ENCODE data around the gene PDE6A.

Gene PDE6A

DNA sequence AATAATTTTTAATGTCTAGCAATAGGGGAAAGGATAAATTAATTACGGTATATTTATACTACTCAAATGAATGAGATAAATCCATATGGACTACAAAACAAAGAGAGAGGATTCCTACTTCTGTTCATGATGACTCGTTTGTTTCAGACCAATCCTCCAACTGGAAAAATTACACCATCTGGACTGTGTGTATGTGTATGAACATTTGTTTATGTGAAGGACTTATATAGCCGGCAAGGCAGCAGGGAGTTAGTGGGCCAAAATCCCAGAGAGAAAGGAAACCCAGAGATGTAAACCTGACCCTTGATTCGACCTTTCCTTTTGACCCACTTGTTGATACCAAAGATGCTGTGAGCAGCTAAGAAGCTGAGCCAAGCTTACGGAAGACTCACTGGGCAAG lies 20.1 kb downstream of the PDE6A start:
- H3K27me3 Mint-ChIP-seq, result peaks cover 2% of the 10 kb centered on the region
- no peak overlapping the region for H3K27ac Mint-ChIP-seq
- H3K9me3 Mint-ChIP-seq (ENCODE audit: low read depth), result no peaks in the 10 kb centered on the region
- no peaks in the 10 kb centered on the region for H3K4me1 Mint-ChIP-seq (ENCODE audit: low read depth)
- no peaks in the 10 kb centered on the region for H3K36me3 Mint-ChIP-seq
- H3K4me3 Mint-ChIP-seq, result no peak overlapping the region

DNA sequence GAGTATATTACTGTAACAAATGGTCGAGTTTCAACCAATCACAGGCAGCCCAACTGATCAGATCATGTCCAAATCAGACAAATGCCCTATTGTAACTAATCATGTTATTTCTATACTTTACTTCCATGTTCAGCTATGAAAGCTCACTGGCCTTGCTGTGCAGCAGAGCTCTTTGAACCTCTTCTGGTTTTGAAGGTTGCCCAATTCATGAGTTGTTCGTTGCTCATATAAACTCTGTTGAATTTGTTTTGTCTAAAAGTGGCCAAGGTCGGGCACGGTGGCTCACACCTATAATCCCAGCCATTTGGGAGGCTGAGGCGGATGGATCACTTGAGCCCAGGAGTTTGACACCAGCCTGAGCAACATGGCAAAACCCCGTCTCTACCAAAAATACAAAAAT lies 21.6 kb downstream of the PDE6A start:
- H3K4me3 Mint-ChIP-seq, result no peak overlapping the region
- no peaks in the 10 kb centered on the region for H3K9me3 Mint-ChIP-seq (ENCODE audit: low read depth)
- no peak overlapping the region for H3K27ac Mint-ChIP-seq
- no peaks in the 10 kb centered on the region for H3K4me1 Mint-ChIP-seq (ENCODE audit: low read depth)
- no peaks in the 10 kb centered on the region for H3K27me3 Mint-ChIP-seq
- no peaks in the 10 kb centered on the region for H3K36me3 Mint-ChIP-seq

DNA sequence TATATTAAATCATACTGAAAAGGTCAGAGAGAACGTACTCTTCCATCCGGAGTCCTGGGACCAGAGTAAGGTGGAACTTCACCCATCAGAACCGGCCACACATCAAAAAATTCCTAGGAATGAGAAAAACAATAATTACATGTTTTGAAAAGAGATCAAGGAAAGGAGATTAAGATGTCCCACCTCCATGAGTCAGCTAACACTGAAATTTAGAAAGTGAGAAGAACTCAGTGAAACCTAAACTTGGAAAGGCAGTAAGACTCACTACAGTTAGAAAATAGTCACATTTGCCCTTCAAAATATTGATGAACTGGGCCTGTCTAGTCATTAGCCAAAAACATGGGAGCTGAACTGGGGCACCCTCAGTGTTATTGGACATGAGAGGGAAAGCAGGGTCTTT lies 23.0 kb downstream of the PDE6A start:
- Mint-ChIP-seq H3K4me3 (no peak overlapping the region), H3K9me3 (ENCODE audit: low read depth) (no peaks in the 10 kb centered on the region), H3K27me3 (no peaks in the 10 kb centered on the region), H3K27ac (no peak overlapping the region), H3K4me1 (ENCODE audit: low read depth) (no peaks in the 10 kb centered on the region), H3K36me3 (no peaks in the 10 kb centered on the region)

DNA sequence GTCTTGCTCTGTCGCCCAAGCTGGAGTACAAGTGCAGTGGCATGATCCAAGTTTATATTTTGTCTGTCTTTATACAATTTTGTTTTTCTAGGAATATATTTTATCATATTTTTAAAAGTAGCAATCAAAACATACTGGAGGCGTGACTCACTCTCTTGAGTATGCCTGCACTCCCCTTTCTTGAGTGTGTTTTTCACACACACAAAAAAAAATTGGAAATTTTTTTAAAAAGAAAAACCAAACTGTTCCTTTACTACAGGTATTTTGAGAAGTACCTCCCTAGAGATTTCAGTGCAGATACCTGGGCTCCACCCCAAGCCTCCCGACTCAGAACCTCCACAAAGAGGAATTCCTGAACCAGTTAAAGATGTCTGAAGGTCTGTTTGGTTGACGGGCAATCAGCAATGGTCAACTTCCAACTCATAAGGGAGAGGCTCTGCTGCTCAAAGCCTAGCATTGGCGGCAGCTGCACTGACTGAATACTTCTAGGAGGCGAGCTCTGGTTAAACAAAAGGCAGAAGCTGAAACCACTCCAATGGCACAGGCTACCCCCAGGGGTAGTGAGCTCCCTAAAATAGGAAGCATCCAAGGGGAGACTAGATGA lies 27.4 kb downstream of the PDE6A start:
- H3K27ac Mint-ChIP-seq, result no peak overlapping the region
- H3K4me1 Mint-ChIP-seq (ENCODE audit: low read depth), result no peaks in the 10 kb centered on the region
- no peaks in the 10 kb centered on the region for H3K36me3 Mint-ChIP-seq
- H3K9me3 Mint-ChIP-seq (ENCODE audit: low read depth), result no peaks in the 10 kb centered on the region
- H3K27me3 Mint-ChIP-seq, result peaks cover 4% of the 10 kb centered on the region
- no peak overlapping the region for H3K4me3 Mint-ChIP-seq

DNA sequence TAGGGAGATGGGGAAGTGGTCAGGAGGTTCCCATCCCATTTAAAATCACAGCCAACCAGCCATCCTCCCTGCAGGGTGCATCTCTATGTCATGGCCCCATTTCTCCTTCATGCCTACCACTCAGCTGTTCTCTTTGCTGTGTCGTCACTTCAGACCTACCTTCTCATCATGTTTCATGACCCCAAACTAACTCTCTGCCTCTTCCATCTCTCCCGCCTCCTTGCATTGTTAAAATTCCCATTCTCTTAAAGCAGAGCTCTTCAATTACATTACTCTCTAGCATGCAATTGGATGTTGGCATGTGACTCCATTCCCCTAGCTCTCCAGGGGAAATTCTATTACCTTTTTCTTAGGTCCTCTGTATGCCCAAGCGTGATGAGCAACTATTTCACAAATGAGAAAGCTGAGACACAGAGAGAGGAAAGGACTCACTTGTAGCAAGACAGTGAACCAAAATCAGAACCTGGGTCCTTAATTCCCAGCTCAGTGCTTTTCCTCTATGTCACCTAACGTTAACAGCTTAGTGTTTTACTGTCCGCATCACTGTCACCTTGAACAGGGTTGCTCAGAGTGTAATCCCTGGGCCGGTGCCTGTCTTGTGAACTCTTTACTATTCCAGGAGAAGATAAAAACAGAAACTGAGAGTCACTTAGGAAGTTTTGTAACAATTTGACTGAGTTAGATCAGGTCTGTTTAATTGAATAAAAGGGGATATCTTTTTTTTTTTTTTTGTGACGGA lies 28.1 kb downstream of the PDE6A start:
- no peak overlapping the region for H3K27ac Mint-ChIP-seq
- no peaks in the 10 kb centered on the region for H3K4me1 Mint-ChIP-seq (ENCODE audit: low read depth)
- peaks cover 4% of the 10 kb centered on the region for H3K27me3 Mint-ChIP-seq
- H3K4me3 Mint-ChIP-seq, result no peak overlapping the region
- H3K9me3 Mint-ChIP-seq (ENCODE audit: low read depth), result no peaks in the 10 kb centered on the region
- H3K36me3 Mint-ChIP-seq, result no peaks in the 10 kb centered on the region

DNA sequence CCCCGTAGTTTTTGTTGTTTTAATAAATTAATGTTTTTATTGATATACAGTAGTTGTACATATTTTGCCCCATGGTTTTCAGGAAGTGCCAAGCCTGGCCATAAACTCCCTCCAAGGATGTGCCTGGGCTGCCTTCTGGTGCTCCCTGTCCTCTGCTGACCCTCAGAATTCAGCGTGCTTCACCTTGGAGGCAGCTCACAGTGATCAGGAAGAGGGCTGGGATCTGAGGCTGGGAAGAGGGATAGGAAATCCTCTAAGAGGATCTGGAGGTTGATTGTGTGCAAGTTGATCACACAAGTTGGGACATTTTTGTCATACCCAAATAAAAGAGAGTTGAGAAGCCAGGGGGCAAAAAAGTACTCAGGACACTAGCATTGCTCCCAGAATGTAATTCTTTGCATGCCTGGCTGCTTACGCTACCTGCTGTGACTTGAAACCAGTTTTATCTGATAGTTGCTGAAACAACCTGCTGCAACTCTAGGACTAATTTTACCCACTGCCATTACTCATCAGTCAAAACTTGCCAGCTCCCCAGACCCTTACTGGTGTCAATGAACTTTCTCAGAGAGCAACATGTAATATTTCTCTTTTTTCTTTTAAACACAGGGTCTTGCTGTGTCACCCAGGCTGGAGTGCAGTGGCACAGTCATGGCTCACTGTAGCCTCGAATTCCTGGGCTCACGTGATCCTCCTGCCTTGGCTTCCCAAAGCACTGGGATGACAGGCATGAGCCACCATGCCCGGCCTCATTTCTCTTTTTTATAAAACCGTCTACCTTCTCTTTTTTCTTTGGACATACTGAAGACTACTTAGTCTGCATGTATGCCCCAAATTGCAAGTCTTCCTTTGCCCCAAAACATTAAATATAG lies 29.0 kb downstream of the PDE6A start:
- Mint-ChIP-seq H3K27me3 (peaks cover 8% of the 10 kb centered on the region), H3K36me3 (peaks cover 2% of the 10 kb centered on the region), H3K9me3 (ENCODE audit: low read depth) (no peaks in the 10 kb centered on the region), H3K27ac (no peak overlapping the region), H3K4me3 (no peak overlapping the region), H3K4me1 (ENCODE audit: low read depth) (no peaks in the 10 kb centered on the region)

DNA sequence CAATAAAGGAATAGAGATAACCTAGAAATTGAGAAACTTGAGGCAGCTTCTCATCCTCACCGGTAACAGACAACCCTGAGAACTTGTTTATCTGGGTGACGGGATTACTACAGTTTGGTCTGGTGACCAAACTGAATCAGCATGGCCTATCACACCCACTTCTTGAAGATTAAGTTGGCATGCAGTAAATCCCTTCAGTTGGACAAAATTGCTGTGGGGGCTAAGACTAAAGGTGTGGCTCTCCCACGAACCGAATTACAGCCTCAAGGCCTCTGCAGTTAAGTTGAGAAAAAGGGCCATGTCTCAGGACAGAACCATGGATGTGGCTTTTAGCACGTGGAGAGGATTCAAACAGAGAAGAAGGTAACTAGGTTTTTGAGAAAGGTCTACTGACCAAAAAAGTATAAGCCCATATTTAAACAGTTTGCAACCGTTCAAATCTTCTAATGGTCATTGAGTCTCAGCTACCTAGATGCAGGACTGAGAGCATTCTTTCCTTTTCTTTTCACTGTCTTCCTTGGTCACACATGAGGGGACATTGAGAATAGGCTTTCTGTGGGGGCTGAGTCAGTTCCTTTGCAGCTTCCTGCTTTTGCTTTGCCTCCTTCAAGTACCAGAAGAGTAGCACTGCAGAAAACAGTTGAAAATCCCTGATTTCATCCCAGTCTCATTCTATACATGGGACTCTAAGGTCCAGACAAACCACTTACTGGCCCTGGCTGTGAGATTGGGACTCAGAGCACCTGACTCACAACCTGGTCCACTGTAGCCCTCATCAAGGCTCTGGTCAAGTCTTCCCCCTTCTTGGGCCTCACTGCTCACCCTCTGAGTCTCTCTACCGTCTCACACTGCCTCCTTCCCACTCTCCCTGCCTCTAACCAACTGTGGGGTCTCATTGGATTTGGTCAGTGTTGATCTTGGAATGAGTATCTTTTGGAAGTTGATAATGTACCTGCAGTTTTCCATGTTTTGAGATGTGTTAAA lies 30.9 kb downstream of the PDE6A start:
- Mint-ChIP-seq H3K27ac (no peak overlapping the region), H3K36me3 (peaks cover 2% of the 10 kb centered on the region), H3K4me1 (ENCODE audit: low read depth) (no peaks in the 10 kb centered on the region), H3K9me3 (ENCODE audit: low read depth) (no peaks in the 10 kb centered on the region), H3K4me3 (no peak overlapping the region), H3K27me3 (peaks cover 13% of the 10 kb centered on the region)

DNA sequence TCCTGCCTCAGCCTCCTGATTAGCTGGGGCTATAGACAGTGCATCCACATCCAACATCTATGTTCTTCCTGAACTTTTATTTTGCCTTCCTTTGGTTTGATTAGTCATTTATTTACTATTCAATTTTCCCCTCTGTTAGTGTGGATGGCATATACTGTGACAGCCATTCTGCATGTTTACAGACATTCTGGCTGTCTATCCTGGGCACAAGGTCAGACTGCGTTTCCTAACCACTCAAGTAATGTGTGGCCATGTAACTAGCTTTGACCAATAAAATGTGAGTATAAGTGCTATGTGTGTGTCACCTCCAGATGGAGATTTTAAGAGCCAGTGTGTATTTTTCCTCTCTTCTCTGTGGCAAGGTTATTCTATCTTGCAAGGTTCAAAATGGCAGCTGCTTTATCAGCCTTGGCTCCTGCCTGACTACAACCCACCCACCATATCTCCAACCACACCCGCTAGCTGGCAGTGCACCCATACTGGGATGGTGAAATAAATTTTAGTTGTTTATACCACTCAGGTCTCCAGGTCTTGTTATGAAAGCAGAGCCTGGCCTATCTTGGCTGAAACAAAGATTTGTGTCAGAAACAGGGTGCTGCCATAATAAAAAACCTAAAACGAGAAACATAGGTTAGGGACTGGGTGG lies 32.2 kb downstream of the PDE6A start:
- H3K4me1 Mint-ChIP-seq (ENCODE audit: low read depth), result no peaks in the 10 kb centered on the region
- H3K4me3 Mint-ChIP-seq, result no peak overlapping the region
- peaks cover 2% of the 10 kb centered on the region for H3K36me3 Mint-ChIP-seq
- no peaks in the 10 kb centered on the region for H3K9me3 Mint-ChIP-seq (ENCODE audit: low read depth)
- peaks cover 13% of the 10 kb centered on the region for H3K27me3 Mint-ChIP-seq
- H3K27ac Mint-ChIP-seq, result no peak overlapping the region

DNA sequence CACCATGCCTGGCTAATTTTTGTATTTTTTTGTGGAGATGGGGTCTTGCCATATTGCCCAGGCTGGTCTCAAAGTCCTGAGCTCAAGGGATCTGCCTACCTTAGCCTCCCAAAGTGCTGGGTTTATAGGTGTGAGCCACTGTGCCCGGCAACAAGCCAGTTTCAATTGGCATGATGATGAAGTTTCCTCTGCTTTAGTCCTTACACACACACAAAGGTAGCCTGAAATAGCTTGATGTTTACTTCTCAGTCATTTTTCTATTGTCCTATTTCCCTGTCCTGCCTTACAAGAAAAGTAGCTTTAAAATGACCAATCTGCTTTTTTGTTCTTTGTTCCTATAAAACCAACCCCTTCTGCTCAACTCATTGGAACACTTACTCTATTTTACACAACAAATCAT lies 33.6 kb downstream of the PDE6A start:
- Mint-ChIP-seq H3K27me3 (peaks cover 13% of the 10 kb centered on the region), H3K27ac (no peak overlapping the region), H3K9me3 (ENCODE audit: low read depth) (no peaks in the 10 kb centered on the region), H3K36me3 (peaks cover 2% of the 10 kb centered on the region), H3K4me3 (no peak overlapping the region), H3K4me1 (ENCODE audit: low read depth) (no peaks in the 10 kb centered on the region)

DNA sequence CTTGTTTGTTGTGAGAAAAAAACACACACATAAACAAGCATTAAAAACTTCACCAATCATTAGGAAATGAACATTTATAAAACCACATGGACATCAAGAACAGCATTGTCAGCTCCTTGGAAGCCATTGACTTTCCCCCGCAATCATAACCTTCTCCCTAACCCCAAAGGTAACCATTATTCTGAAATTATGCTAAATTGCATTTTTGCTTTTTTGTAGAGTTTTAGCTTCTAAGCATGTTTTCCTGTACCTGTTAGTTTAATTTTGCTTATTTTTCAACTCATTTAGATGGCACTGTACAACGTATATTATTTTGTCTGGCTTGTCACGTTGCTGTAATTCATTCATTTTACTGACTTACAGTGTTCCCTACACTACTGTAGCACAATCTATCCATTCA lies 36.8 kb downstream of the PDE6A start:
- H3K27me3 Mint-ChIP-seq, result peaks cover 18% of the 10 kb centered on the region
- no peak overlapping the region for H3K27ac Mint-ChIP-seq
- no peak overlapping the region for H3K4me3 Mint-ChIP-seq
- no peaks in the 10 kb centered on the region for H3K9me3 Mint-ChIP-seq (ENCODE audit: low read depth)
- peaks cover 2% of the 10 kb centered on the region for H3K36me3 Mint-ChIP-seq
- no peaks in the 10 kb centered on the region for H3K4me1 Mint-ChIP-seq (ENCODE audit: low read depth)

DNA sequence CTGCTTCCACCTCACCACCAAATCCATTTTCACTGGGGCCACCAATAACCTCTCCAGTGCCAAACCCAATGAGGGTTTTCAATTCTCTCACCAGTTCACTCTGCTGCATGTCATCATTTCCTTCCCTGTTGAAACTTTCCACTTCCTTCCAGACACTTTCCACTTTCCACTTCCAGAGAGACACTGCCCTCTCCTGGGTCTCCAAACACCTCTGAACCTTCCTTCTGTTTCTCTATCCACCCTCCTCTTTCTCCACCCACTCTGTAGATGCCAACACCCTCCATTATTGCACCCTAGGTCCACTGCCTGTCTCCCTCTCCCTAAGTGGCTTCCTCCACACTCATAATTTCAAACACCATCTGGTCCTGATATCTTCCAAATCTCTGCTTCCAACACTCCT lies 39.6 kb downstream of the PDE6A start:
- Mint-ChIP-seq H3K9me3 (ENCODE audit: low read depth) (no peaks in the 10 kb centered on the region), H3K27me3 (peaks cover 10% of the 10 kb centered on the region), H3K36me3 (no peaks in the 10 kb centered on the region), H3K27ac (no peak overlapping the region), H3K4me1 (ENCODE audit: low read depth) (peaks cover 4% of the 10 kb centered on the region), H3K4me3 (no peak overlapping the region)

DNA sequence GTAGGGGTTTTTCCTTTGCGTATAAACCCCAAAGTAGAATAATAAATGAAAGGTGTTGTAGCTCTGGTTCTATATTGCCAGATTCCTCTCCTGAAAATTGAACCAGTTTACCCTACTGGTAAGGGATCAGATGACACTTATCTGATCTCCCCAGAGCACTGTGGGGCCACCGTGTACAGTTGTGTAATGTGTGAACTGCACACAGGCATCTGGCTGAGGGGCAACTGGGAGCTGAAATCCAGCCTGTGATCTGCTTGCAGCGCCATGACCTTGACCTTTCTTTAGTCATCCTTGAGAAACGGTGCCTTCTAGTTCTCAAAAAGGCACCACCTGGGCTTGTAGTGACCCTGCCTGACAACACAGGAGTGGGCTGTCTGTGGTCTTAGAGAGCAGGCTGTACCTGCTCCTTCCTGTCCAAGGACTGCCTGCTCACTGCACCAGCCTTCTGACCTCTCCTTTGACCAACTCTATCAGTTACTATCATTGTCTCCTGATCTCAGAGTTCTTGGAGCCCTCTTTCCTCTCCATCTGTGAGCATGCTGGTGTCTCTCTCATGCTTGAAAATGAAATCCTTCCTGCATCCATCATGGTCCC lies 40.2 kb downstream of the PDE6A start:
- no peaks in the 10 kb centered on the region for H3K9me3 Mint-ChIP-seq (ENCODE audit: low read depth)
- H3K4me3 Mint-ChIP-seq, result no peak overlapping the region
- H3K27me3 Mint-ChIP-seq, result peaks cover 10% of the 10 kb centered on the region
- peaks cover 4% of the 10 kb centered on the region for H3K4me1 Mint-ChIP-seq (ENCODE audit: low read depth)
- H3K27ac Mint-ChIP-seq, result no peak overlapping the region
- H3K36me3 Mint-ChIP-seq, result no peaks in the 10 kb centered on the region

DNA sequence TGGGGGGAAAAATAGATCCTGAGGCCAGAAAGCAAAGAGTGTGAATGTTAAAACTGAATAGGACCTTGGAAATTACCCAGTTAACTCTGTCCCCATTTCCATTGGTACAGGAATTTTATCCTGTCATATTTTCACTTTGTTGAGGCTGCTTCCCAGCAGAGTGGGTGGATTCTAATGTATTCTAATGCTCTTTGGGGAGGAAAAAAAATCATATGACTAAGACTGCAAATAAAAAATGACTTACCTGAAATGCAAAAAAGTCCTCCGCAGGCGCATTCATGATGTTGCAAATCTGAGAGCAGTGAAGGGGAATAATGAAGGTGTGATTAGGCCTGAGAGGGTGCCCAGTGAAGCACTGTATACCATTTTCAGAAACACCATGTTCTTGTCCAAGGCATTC lies 41.2 kb downstream of the PDE6A start:
- H3K27ac Mint-ChIP-seq, result no peak overlapping the region
- H3K4me3 Mint-ChIP-seq, result no peak overlapping the region
- peaks cover 4% of the 10 kb centered on the region for H3K4me1 Mint-ChIP-seq (ENCODE audit: low read depth)
- H3K9me3 Mint-ChIP-seq (ENCODE audit: low read depth), result no peaks in the 10 kb centered on the region
- H3K36me3 Mint-ChIP-seq, result no peaks in the 10 kb centered on the region
- peaks cover 10% of the 10 kb centered on the region for H3K27me3 Mint-ChIP-seq

DNA sequence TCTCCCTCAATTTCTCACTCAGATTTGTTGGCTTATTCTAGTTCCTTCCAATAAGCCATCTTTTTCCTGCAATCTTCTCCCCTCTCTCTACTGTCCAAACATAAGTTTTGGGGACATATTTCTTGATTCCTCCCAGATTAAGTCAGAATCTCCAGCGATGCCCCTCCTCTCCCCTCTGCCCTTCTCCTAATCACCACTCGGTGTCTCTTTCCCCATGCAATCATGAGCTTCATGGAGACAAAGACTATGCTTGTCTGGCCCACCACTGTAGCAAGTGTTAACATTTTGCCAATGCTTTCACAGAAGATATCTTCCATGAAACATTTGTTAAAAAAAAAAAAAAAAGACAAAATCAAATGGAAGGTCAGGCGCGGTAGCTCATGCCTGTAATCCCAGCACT lies 42.4 kb downstream of the PDE6A start:
- H3K4me1 Mint-ChIP-seq (ENCODE audit: low read depth), result peaks cover 4% of the 10 kb centered on the region
- no peaks in the 10 kb centered on the region for H3K9me3 Mint-ChIP-seq (ENCODE audit: low read depth)
- no peak overlapping the region for H3K27ac Mint-ChIP-seq
- no peak overlapping the region for H3K4me3 Mint-ChIP-seq
- H3K36me3 Mint-ChIP-seq, result no peaks in the 10 kb centered on the region
- H3K27me3 Mint-ChIP-seq, result peaks cover 10% of the 10 kb centered on the region

Measured in activated naive CD8-positive, alpha-beta T cell (primary cell).